ENCODE data around the gene NLRP3.
"Not testable (repeated sequence)": the region's sequence is repeated elsewhere in the genome, so short reads cannot be mapped to it uniquely, and the experiment has no call there.

NLRP3 gene

DNA sequence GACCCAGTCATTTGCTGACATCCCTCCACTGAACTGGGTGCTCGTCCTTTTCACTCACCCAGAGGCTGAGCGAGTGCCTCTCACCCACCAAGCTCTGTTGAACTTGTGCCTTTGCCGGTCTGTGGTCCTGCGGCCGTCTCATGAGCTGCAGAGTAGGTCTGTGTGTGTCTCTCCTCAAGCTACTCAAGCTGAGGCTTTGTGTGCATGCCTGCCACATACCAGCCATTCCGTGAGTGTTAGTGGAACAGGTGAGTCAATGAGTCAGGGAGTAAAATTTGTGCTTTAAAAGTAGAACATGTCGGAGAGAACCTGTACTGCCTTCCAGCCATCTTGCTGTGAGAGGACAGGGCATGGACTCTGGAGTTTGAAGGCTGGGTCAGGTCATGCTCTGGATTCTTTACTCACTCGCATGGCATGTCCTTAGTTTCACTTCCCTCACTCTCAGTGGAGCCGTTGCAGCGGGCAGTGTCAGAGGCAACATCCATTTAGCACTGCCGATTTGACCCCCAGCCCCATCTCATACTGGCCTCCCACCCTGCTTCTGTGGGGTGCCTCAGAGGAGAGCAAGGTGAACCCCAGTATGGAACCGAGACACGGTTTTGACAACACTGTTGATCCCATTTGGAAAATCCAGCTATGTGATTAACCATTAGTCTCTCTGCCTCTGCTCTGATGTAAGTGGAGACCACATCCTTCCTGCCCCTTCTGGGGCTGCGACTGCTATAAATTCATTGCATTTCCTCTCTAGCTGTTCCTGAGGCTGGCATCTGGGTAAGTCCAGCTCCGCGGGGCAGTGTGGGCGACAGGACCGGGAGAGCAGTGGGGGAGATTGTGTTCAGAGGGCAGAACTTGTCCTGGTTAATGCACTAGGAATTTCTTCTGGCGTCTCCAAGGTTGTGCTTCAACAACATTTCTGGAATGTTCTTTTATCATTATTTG is at the start of gene NLRP3:
TSS of gene NLRP3 (plus strand) at position 751 of the 939 bp plus-strand sequence. CDS start 2,628 bp downstream, outside the sequence.
- DNase-seq: no peak

DNA sequence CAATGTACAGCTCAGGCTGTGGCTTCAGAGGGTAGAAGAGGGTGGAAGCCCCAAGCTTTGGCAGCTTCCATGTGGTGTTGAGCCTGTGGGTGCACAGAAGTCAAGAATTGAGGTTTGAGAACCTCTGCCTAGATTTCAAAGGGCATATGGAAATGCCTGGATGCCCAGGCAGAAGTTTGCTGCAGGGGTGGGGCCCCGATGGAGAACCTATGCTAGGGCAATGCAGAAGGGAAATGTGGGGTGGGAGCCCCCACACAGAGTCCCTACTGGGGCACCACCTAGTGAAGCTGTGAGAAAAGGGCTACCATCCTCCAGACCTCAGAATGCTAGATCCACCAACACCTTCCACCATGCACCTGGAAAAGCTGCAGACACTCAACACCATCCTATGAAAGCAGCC is 49.6 kb upstream of the NLRP3 start:
- DNase-seq: not testable (repeated sequence)

DNA sequence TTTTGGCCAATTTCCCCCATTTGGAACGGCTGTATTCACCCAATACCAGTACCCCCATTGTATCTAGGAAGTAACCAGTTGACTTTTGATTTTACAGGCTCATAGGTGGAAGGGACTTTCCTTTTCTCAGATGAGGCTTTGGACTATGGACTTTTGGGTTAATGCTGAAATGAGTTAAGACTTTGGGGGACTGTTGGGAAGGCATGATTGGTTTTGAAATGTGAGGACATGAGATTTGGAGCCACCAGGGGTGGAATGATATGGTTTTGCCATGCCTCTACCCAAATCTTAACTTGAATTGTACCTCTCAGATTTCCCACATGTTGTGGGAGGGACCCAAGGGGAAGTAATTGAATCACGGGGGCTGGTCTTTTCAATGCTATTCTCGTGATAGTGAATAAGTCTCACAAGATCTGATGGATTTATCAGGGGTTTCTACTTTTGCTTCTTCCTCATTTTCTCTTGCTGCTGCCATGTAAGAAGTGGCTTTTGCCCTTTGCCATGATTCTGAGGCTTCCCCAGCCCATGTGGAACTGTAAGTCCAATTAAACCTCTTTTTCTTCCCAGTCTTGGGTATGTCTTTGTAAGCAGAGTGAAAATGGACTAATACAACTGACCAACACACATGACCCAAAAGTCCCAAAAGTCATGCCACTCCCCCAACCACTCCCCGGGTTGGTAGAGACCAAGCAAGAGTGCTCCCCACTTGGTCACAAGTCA is 48.9 kb upstream of the NLRP3 start:
- no peak for DNase-seq

DNA sequence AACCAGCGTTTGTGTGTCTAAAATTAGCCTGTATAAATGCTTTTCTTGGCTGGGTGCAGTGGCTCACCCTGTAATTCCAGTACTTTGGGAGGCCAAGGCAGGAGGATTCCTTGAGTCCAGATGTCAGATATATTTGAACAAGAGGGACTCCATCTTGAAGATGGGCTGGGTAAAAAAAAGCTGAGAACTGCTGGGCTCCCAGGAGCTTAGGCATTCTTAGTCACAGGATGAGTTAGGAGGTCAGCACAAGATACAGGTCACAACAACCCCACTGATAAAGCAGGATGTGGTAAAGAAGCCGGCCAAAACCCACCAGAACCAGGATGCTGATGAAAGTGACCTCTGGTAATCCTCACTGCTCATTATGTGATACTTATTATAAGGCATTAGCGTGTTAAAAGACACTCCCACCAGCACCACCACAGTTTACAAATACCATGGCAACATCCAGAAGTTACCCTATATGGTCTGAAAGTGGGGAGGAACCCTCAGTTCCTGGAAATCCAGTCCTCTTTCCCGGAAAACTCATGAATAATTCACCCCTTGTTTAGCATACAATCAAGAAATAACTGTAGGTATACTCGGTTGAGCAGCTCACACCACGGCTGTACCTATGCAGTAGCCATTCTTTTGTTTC is 48.1 kb upstream of the NLRP3 start:
- DNase-seq: no peak

DNA sequence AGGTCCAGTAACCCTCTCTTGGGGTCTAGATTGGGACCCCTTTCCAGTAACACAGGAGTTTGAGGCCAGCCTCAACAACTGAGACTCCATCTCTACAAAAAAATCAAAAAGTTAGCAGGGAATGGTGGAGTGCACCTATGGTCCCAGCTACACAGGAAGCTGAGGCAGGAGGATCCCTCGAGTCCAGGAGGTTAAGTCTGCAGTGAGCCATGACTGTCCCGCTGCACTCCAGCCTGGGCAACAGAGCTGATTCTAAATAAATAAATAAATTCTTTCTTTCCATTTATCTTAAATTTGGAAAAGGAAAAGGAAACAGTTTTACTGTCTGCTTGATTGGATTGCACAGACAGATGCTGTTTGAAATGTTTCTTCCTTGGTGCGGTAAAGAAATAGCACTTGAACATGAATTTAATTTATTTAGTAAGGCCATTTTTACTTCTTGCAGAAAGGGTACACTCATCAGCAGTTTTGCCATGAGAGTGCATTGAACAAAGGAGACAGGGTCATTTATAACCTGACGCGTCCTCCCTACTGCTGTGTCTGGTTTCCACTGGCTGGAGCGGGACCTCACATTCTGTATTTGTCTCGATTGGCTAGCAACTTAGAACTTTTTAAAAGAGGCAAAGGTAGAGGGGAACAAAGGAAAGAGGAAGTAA is 47.4 kb upstream of the NLRP3 start:
- DNase-seq: no peak

DNA sequence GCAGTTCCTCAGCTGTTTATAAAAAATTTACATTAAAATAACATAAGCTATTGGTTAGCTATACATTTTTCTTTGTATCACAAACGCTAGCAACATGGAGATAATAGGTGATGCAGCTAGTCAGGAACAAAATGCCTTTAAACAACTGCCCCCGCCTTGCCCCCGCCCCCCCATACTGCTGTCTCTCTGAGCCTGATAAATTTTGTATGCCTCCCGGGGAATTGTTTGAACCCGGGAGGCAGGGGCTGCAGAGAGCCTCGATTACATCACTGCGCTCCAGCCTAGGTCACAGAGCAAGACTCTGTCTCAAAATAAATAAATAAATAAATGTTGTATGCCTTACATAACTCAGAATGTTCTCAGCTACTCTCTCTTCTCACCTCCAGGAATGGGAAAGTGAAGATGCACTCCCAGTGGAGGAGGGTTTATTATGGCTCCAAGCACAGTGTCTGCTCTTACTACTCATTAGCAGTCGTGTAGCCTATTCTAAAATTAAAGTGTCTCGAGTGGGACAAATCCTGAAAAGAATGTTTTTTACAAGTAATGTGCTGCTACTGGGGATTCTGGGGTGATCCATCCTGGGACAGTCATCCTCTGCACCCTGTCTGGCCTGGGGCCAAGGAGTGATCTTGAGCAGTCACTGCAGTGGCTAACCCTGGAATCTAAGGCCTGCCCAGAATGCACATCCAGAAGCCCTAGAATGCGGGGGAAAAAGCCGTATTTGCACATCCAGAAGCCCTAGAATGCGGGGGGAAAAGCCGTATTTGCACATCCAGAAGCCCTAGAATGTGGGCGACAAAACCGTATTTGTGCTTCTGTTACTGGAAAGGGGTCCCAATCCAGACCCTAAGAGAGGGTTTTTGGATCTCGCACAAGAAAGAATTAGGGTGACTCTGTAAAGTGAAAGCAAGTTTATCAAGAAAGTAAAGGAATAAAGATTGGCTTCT is 44.9 kb upstream of the NLRP3 start:
- no peak for DNase-seq

DNA sequence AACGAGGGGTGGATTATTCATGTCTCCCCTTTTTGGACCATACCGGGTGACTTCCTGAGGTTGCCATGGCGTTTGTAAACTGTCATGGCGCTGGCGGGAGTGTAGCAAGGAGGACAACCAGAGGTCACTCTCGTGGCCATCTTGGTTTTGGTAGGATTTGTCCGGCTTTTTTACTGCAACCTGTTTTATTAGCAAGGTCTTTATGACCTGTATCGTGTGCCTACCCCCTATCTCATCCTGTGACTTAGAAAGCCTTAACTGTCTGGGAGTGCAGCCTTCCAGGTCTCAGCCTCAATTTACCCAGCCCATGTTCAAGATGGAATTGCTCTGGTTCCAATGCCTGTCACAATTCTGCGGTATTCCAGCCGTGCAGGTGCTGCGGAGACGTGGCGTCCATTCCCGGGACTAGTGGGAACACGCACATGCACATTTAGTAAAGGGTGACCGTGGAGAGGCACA is 44.1 kb upstream of the NLRP3 start:
- no peak for DNase-seq

DNA sequence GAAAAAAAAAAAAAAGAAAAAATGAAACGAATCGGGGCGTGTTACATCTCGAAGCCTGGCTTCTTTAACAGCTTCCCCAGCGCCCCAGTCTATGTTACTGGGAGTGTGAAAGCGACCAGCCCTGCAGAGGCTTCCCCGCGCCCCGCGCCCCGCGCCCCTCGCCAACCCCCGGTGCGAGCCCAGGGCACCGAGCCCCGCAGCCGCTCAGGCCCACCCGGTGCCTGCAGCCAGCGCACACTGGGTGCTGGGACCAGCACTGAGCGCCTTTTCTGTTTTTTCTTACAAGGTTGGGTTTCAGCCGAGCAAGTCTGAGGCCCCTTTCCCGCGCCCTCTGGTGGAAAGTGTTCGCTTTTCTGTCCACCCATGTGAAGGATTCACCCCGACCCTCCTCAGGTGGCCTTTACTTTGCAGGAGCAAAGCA is 42.2 kb upstream of the NLRP3 start:
- DNase-seq: no peak

DNA sequence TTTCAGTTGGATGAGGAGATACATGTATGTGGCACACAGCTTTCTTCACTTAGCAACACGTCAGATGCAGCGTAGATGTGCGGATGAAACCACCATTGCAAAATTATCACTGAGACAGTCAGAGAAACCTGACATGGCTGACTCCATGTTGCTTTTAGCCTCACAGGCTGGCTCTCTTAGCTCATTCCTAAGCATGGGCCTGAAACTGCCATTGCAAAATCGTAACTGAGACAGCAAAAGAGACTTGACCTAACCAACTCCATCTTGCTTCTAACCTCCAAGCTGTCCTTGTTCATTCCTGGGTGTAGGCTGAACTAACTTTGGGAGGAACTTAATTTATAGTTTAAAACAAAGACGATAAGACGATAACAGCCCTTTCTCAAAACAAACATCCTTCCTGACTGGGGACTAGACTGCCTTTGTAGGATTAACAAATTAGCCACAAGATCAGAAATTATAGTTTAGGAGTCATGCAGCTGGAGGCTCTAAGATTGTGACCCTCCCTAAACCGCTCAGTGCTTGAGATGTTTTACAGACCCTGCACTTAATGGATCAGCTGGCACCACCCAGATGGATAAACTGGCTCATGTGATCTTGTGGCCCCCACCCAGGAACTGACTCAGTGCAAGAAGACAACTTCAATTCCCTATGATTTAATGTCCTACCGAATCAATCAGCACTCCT is 41.2 kb upstream of the NLRP3 start:
- not testable (repeated sequence) for DNase-seq

DNA sequence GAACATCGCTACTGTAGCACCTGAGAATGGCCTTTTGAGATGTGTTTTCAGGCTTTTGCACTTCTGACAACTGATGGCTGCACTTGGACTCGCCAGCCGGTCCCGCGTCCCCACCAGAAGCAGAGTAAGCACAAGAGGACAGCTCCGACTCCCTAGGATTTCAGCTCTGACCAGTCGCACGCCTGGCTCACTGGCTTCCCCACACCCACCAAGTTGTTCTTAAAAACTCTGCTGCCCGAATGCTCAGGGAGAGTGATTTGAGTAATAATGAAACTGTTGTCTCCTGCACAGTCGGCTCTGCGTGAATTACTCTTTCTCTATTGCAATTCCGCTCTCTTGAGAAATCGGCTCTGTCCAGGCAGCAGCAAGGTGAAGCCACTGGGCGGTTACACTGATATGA is 40.2 kb upstream of the NLRP3 start:
- no peak for DNase-seq

DNA sequence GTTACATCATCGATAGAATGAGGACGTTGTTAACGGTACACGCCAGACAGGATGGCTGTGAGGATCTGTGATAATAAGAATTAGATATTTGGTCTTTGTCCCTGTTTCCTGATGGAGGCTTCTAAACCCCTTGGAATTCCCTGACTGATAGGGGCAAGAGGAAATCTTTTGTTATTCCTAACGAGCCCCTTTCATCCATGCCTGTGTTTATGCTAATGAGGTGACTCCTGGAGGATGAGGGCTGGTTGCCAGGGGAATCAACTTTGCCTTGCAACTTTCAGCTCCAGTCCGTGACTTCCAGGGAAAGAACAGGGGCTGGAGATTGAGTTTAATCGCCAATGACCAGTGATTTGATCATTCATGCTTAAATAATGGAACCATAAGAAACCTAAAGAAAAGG is 39.3 kb upstream of the NLRP3 start:
- no peak for DNase-seq

DNA sequence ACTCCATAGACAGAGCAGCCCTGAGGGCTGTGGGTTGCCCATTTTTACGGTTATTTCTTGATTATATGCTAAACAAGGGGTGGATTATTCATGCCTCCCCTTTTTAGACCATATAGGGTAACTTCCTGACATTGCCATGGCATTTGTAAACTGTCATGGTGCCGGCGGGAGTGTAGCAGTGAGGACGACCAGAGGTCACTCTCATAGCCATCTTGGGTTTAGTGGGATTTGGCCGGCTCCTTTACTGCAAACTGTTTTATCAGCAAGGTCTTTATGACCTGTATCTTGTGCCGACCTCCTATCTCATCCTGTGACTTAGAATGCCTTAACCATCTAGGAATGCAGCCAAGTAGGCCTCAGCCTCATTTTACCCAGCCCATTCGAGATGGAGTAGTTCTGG is 38.3 kb upstream of the NLRP3 start:
- not testable (repeated sequence) for DNase-seq

DNA sequence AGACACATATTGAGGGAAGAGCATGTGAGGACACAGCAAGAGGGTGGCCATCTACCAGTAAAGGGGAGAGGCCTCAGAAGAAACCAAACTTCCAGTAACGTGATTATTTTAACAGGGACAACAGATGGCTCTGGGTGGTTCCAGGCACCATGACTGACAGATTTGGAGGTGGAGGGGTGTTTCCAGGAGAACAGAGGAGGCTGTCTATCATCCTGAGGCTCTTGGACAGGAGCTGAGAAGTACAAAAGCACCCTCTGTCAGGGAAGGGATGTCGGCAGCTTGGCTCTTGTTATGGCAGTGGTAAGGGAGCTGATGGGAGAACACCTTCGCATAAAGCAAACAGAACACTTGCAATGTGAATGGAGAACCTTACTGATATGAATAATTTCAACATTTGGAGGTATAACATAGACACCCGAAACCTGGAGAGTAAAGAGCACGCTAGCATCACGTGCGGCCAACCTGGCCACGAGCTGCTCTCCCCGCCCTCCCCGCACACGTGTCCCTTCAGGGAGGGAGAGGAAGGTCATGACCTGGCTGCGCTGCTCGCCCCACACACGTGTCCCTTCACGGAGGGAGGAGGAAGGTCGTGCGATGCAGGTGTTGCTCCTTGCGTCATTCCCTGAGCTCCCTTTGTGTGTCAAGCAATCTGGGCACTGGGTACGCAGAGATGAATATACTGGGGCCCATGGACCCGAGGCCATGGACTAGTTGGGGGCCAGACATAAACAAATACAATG is 37.5 kb upstream of the NLRP3 start:
- DNase-seq: no peak

DNA sequence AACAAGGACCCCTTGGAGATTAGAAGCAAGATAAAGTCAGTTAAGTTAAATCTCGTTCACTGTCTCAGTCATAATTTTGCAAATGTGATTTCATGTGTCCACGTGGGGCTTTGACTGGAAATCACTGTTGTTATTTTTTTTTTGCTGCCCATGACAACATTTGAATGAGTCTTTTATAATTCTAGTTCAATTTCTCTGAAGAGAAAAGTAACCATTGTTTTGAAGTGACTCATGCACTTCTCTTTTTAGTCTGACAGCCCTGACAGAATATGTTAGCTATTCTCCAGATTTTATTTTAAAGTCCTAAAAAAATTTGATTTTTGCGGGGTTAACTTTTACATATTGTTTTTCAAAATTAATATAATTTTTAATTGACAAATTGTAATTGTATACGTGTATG is 30.7 kb upstream of the NLRP3 start:
- DNase-seq: no peak

DNA sequence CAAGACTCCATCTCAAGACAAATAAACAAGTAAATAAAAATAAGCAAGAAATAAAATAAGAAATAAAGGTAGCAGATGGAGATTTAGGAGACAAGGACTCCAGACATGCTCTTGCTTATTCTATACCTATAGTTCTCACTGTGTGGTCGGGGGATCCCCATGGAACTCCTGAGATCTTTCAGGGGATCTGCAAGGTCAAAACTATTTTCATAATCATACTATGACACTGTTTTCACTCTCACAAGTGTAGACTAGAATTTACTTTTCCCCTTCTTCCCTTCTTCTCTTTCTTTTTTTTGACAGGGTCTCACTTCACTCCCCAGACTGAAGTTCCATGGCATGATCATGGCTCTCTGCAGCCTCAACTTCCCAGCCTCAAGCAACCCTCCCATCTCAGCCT is 29.8 kb upstream of the NLRP3 start:
- no peak for DNase-seq

DNA sequence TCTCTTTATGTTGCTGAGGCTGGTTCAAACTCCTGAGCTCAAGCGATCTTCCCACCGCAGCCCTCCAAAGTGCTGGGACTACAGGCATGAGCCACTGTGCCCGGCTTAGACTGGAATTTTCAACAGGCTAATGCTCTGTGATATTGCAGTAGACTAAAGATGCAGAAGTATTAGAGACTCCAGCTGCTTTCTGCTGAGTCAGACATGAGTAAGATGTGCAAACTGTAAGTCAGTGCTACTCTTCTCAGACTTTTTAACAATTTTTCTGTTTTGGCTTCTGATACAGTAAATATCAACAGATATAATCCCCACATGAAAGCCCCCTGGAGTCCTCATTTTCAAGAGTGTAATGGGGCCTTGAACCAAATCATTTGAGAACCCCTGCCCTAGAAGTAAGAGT is 29.3 kb upstream of the NLRP3 start:
- DNase-seq: no peak

DNA sequence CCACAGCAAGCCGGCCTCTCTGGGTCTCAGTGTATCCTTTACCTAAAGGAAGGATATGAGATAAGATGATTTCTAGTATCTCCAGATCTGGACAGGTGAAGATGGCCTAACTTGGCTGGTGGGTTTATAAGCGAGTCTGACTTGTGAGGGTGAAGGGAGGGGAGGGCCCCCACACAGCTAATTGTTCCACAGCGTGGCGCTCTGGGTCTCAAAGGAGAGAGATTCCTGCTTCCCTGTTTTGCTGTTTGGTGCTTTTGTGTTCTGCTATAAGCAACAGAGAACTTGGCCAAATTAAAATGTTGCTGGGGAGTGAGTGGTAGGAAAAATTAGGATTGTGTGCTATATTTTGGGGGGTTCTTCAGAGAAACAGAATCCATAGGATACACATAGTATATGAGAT is 28.9 kb upstream of the NLRP3 start:
- no peak for DNase-seq

DNA sequence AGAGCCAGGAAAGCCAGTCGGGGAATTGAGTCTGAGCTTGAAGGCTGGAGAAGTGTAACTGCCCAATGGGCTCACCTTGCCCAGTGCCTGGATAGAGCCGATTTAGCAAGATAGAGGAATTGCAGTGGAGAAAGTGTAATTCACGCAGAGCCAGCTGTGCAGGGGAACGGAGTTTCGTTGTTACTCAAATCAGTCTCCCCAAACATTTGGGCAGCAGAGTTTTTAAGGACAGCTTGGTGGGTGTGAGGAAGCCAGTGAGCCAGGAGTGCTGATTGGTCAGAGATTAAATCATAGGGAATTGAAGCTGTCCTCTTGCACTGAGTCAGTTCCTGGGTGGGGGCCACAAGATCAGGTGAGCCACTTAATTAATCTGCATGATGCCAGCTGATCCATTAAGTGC is 28.4 kb upstream of the NLRP3 start:
- DNase-seq: no peak

DNA sequence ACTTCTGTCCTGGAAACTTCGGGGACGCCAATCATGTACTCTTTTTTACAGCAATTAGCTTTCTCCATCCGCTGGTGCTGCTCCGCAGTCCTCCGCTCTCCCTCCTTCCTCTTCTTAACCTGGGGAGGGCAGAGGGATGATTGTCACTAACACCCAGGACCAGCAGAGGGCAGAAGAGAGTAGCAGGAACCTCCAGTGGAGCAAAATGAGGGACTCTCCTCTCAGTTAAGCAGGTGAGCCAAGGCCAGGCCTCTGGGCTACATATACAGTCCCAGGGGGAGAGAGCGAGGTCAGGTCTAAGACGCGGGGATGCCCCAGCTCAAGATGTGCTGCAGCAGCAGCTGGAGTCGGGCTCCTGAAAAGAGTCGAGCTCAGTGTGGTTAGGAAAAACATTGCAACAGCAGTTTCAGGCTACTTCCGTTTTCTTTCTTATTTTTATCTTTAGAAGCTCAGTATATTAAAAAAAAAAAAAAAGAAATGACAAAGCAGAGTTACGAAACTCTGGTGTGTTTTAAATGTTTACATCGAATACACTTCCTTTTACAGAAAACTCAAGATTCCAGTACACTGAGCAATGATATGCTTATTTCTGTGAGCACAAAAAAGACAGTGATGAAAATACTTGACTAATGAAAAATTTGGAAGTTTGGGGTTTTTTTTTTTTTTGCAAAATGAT is 25.7 kb upstream of the NLRP3 start:
- DNase-seq: peak; percentile 81

DNA sequence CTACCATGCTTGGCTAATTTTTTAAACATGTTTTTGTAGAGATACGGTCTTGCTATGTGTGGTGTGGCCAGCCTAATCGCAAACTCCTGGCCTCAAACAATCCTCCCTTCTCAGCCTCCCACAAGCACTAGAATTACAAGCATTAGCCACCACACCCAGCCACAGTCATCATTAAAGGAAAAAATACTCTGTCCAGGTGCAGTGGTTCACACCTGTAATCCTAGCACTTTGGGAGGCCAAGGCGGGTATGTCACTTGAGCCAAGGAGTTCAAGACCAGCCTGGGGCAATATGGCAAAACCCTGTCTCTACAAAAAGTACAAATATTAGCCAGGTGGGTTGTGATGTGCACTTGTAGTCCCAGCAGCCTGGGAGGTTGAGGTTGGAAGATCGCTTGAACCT is 25.0 kb upstream of the NLRP3 start:
- no peak for DNase-seq

Data from NCI-H1048 (cell line).